ENCODE measurements around the gene SORCS1.

SORCS1 gene

DNA sequence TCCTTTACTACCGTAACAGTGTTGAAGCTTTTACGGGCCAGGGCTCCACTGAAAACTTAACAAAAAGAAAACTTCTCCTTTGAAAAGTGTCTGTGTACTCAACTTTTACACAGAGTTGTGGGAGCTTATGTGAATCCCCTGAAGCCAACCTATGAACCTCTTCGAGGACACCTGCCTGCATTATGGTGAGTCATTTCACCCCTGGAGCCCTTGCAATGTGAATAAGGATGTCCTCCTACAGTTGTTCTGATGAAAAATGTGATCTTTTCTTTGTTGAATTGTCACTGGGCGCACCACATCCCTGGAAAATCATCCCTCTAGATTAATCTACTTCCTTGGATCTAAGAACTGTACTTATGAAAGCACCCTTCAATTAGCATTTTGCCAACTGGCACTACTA lies 93.2 kb downstream of the SORCS1 start (continued):
- TF ChIP-seq, protein P1, sequence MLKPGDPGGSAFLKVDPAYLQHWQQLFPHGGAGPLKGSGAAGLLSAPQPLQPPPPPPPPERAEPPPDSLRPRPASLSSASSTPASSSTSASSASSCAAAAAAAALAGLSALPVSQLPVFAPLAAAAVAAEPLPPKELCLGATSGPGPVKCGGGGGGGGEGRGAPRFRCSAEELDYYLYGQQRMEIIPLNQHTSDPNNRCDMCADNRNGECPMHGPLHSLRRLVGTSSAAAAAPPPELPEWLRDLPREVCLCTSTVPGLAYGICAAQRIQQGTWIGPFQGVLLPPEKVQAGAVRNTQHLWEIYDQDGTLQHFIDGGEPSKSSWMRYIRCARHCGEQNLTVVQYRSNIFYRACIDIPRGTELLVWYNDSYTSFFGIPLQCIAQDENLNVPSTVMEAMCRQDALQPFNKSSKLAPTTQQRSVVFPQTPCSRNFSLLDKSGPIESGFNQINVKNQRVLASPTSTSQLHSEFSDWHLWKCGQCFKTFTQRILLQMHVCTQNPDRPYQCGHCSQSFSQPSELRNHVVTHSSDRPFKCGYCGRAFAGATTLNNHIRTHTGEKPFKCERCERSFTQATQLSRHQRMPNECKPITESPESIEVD (tag by site-specific recombination; IDR thresholded peaks at IDR 0.05), result no peak
- TF ChIP-seq, protein P2, sequence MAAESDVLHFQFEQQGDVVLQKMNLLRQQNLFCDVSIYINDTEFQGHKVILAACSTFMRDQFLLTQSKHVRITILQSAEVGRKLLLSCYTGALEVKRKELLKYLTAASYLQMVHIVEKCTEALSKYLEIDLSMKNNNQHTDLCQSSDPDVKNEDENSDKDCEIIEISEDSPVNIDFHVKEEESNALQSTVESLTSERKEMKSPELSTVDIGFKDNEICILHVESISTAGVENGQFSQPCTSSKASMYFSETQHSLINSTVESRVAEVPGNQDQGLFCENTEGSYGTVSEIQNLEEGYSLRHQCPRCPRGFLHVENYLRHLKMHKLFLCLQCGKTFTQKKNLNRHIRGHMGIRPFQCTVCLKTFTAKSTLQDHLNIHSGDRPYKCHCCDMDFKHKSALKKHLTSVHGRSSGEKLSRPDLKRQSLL (tag by site-specific recombination; IDR thresholded peaks at IDR 0.05), result no peak
- TF ChIP-seq BCL11B (tag by site-specific recombination; IDR thresholded peaks at IDR 0.05; ENCODE audit: low read depth) (no peak), ZSCAN16 (tag by site-specific recombination; IDR thresholded peaks at IDR 0.05) (no peak), BCL11A (tag by site-specific recombination; IDR thresholded peaks at IDR 0.05; ENCODE audit: low read depth) (no peak), ZFP69B (tag by site-specific recombination; IDR thresholded peaks at IDR 0.05) (no peak), ZNF292 (tag by site-specific recombination; IDR thresholded peaks at IDR 0.05; ENCODE audit: borderline replicate concordance, low read depth) (no peak), ZNF121 (tag by site-specific recombination; IDR thresholded peaks at IDR 0.05) (no peak), ZNF558 (tag by site-specific recombination; IDR thresholded peaks at IDR 0.05) (no peak), YY2 (tag by site-specific recombination; IDR thresholded peaks at IDR 0.05) (no peak)
- TF ChIP-seq, protein P3, sequence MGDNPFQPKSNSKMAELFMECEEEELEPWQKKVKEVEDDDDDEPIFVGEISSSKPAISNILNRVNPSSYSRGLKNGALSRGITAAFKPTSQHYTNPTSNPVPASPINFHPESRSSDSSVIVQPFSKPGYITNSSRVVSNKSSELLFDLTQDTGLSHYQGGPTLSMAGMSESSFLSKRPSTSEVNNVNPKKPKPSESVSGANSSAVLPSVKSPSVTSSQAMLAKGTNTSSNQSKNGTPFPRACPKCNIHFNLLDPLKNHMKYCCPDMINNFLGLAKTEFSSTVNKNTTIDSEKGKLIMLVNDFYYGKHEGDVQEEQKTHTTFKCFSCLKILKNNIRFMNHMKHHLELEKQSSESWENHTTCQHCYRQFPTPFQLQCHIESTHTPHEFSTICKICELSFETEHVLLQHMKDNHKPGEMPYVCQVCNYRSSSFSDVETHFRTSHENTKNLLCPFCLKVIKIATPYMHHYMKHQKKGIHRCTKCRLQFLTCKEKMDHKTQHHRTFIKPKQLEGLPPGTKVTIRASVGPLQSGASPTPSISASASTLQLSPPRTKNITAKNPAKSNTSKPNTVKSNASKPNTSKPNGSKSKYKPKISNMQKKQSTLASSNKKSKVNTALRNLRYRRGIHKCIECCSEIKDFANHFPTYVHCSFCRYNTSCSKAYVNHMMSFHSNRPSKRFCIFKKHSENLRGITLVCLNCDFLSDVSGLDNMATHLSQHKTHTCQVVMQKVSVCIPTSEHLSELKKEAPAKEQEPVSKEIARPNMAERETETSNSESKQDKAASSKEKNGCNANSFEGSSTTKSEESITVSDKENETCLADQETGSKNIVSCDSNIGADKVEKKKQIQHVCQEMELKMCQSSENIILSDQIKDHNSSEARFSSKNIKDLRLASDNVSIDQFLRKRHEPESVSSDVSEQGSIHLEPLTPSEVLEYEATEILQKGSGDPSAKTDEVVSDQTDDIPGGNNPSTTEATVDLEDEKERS (tag by site-specific recombination; IDR thresholded peaks at IDR 0.05), result no peak
- TF ChIP-seq, protein P4, sequence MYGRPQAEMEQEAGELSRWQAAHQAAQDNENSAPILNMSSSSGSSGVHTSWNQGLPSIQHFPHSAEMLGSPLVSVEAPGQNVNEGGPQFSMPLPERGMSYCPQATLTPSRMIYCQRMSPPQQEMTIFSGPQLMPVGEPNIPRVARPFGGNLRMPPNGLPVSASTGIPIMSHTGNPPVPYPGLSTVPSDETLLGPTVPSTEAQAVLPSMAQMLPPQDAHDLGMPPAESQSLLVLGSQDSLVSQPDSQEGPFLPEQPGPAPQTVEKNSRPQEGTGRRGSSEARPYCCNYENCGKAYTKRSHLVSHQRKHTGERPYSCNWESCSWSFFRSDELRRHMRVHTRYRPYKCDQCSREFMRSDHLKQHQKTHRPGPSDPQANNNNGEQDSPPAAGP (tag by site-specific recombination; IDR thresholded peaks at IDR 0.05), result no peak
- TF ChIP-seq, protein P5, sequence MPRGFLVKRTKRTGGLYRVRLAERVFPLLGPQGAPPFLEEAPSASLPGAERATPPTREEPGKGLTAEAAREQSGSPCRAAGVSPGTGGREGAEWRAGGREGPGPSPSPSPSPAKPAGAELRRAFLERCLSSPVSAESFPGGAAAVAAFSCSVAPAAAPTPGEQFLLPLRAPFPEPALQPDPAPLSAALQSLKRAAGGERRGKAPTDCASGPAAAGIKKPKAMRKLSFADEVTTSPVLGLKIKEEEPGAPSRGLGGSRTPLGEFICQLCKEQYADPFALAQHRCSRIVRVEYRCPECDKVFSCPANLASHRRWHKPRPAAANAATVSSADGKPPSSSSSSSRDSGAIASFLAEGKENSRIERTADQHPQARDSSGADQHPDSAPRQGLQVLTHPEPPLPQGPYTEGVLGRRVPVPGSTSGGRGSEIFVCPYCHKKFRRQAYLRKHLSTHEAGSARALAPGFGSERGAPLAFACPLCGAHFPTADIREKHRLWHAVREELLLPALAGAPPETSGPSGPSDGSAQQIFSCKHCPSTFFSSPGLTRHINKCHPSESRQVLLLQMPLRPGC (tag by site-specific recombination; IDR thresholded peaks at IDR 0.05), result no peak

DNA sequence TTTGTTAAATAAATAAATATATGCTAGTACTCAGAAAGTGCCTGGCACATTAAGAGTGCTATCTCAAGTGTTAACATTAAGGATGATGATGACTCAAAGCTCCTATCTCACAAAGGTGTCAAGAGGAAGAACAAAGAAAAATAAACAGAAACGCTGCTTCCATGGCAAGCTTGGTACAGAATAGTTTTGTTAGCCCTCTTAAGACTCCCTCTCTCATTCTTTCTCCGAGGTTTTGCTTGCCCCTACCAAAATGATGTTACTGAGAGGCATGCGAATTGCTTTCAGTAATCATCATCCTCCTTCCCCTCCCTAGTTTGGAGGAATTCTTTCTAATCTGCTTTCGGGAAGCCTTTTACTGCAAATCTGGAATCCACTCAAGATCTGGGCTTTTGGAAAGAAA lies 96.7 kb downstream of the SORCS1 start:
- TF ChIP-seq ZEB2 (tag by site-specific recombination; IDR thresholded peaks at IDR 0.05), result no peak
- TF ChIP-seq ZBTB8A (tag by site-specific recombination; IDR thresholded peaks at IDR 0.05), result no peak
- TF ChIP-seq, protein P6, sequence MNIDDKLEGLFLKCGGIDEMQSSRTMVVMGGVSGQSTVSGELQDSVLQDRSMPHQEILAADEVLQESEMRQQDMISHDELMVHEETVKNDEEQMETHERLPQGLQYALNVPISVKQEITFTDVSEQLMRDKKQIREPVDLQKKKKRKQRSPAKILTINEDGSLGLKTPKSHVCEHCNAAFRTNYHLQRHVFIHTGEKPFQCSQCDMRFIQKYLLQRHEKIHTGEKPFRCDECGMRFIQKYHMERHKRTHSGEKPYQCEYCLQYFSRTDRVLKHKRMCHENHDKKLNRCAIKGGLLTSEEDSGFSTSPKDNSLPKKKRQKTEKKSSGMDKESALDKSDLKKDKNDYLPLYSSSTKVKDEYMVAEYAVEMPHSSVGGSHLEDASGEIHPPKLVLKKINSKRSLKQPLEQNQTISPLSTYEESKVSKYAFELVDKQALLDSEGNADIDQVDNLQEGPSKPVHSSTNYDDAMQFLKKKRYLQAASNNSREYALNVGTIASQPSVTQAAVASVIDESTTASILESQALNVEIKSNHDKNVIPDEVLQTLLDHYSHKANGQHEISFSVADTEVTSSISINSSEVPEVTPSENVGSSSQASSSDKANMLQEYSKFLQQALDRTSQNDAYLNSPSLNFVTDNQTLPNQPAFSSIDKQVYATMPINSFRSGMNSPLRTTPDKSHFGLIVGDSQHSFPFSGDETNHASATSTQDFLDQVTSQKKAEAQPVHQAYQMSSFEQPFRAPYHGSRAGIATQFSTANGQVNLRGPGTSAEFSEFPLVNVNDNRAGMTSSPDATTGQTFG (tag by site-specific recombination; IDR thresholded peaks at IDR 0.05; ENCODE audit: borderline replicate concordance), result no peak
- TF ChIP-seq GLI4 (tag by site-specific recombination; IDR thresholded peaks at IDR 0.05), result no peak
- TF ChIP-seq, protein P7, sequence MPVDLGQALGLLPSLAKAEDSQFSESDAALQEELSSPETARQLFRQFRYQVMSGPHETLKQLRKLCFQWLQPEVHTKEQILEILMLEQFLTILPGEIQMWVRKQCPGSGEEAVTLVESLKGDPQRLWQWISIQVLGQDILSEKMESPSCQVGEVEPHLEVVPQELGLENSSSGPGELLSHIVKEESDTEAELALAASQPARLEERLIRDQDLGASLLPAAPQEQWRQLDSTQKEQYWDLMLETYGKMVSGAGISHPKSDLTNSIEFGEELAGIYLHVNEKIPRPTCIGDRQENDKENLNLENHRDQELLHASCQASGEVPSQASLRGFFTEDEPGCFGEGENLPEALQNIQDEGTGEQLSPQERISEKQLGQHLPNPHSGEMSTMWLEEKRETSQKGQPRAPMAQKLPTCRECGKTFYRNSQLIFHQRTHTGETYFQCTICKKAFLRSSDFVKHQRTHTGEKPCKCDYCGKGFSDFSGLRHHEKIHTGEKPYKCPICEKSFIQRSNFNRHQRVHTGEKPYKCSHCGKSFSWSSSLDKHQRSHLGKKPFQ (tag by site-specific recombination; IDR thresholded peaks at IDR 0.05), result no peak
- TF ChIP-seq ZNF223 (tag by site-specific recombination; IDR thresholded peaks at IDR 0.05), result no peak
- TF ChIP-seq, protein P8, sequence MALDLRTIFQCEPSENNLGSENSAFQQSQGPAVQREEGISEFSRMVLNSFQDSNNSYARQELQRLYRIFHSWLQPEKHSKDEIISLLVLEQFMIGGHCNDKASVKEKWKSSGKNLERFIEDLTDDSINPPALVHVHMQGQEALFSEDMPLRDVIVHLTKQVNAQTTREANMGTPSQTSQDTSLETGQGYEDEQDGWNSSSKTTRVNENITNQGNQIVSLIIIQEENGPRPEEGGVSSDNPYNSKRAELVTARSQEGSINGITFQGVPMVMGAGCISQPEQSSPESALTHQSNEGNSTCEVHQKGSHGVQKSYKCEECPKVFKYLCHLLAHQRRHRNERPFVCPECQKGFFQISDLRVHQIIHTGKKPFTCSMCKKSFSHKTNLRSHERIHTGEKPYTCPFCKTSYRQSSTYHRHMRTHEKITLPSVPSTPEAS (tag by site-specific recombination; IDR thresholded peaks at IDR 0.05), result no peak
- CTCF ChIA-PET, result no interaction called here
- 0 out of 2 replicates have a peak, but pooled peaks cover 3% of the 10 kb centered on the region for H3K4me1 ChIP-seq (ENCODE audit: control insufficient read depth, insufficient read depth, low read length)
- H3K4me3 ChIP-seq (ENCODE audit: low read depth, low read length), result no peak overlapping the region
- no peak overlapping the region for H3K27ac ChIP-seq (ENCODE audit: extremely low read depth, low read depth, low read length)
- H3K9me3 ChIP-seq (ENCODE audit: control insufficient read depth, insufficient read depth, low read depth, low read length), result no peaks in the 10 kb centered on the region
- POLR2A ChIA-PET, result no interaction called here
- no peaks in the 10 kb centered on the region for H3K36me3 ChIP-seq (ENCODE audit: control insufficient read depth in 2 of 2, insufficient read depth in 1 of 2, low read length in 2 of 2)

All from HEK293 (cell line).